Measurements from ENCODE around the gene GLRX5.

DNA sequence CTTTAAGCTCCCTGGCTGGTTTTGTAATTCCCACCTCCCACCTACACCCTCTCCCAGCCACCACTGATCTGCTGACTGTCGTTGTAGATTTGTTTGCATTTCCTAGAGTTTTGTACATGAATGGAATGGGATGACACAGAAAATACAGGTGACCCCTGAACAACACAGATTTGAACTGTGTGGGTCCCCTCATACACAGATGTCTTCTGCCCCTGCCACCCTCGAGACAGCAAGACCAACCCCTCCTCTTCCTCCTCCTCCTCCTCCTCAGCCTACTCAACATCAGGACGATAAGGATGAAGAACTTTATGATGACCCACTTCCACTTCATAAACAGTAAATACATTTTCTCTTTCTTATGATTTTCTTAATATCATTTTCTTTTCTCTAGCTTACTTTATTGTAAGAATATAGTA lies 47.2 kb upstream of the GLRX5 start:
- TF ChIP-seq, protein P1, sequence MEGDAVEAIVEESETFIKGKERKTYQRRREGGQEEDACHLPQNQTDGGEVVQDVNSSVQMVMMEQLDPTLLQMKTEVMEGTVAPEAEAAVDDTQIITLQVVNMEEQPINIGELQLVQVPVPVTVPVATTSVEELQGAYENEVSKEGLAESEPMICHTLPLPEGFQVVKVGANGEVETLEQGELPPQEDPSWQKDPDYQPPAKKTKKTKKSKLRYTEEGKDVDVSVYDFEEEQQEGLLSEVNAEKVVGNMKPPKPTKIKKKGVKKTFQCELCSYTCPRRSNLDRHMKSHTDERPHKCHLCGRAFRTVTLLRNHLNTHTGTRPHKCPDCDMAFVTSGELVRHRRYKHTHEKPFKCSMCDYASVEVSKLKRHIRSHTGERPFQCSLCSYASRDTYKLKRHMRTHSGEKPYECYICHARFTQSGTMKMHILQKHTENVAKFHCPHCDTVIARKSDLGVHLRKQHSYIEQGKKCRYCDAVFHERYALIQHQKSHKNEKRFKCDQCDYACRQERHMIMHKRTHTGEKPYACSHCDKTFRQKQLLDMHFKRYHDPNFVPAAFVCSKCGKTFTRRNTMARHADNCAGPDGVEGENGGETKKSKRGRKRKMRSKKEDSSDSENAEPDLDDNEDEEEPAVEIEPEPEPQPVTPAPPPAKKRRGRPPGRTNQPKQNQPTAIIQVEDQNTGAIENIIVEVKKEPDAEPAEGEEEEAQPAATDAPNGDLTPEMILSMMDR (IDR thresholded peaks at IDR 0.05), result no peak
- no peak for TF ChIP-seq POLR2A (IDR thresholded peaks at IDR 0.05)

All from uterus (tissue), 2 donors.